ENCODE results near the gene ASIC1.
A peak's percentile ranks its signal among the peaks of the same experiment; 100 is the strongest.

ASIC1 gene

GRCh38 chr12:50110127-50110761, 52.8 kb downstream of the ASIC1 start:
- DNase-seq, result no peak

- DNase-seq, result no peak
Measured at GRCh38 chr12:50110762-50111351, 53.5 kb downstream of the ASIC1 start.

- no peak for DNase-seq
Measured at GRCh38 chr12:50111395-50111692, 53.9 kb downstream of the ASIC1 start.

- peak; percentile 98 to 100 (median 98) for DNase-seq
Measured at GRCh38 chr12:50111693-50112455, 54.5 kb downstream of the ASIC1 start, which contains the start of gene COX14. COX14 (plus strand) TSS chr12:50112236; CDS start chr12:50120044, 7,808 bp downstream.

- DNase-seq, result no peak
Measured at GRCh38 chr12:50112456-50113218, 55.2 kb downstream of the ASIC1 start.

- no peak for DNase-seq
Measured at GRCh38 chr12:50117057-50117622, 59.7 kb downstream of the ASIC1 start.

- DNase-seq, result no peak
Measured at GRCh38 chr12:50119387-50119786, 62.0 kb downstream of the ASIC1 start.

GRCh38 chr12:50120521-50120920, 63.1 kb downstream of the ASIC1 start:
- no peak for DNase-seq

GRCh38 chr12:50120953-50121352, 63.6 kb downstream of the ASIC1 start:
- no peak for DNase-seq

GRCh38 chr12:50121641-50122040, 64.2 kb downstream of the ASIC1 start:
- no peak for DNase-seq

- DNase-seq, result no peak
Measured at GRCh38 chr12:50123203-50123602, 65.8 kb downstream of the ASIC1 start.

GRCh38 chr12:50127546-50127945, 70.2 kb downstream of the ASIC1 start:
- DNase-seq, result no peak

GRCh38 chr12:50129290-50129689, 71.9 kb downstream of the ASIC1 start:
- DNase-seq, result no peak

- no peak for DNase-seq
Measured at GRCh38 chr12:50132505-50133135, 75.2 kb downstream of the ASIC1 start.
